Kidney (tissue), 14 donors: ENCODE data around the gene TXN2. TPM values are rescaled to one million over a fixed set of nuclear protein-coding genes. Genes with fewer than 3 reads are reported as not detected.
"Not testable (repeated sequence)": the region's sequence is repeated elsewhere in the genome, so short reads cannot be mapped to it uniquely, and the experiment has no call there.

Experiments
- DNase-seq, 5 donors: peaks; one replicate each; pipeline ENCODE4 v3.0.0-alpha.2; 2013 to 2020
- FAIRE-seq: peaks from 2 replicates; lab custom pipeline; 2012; peaks lifted over from hg19 to GRCh38; lab: Jason Lieb, UNC
- H3K27ac ChIP-seq, 2 donors: one replicate each; pipeline ENCODE4 v1.7.0; 2013; ENCODE audit warnings: low read depth in 2 of 2, low read length in 2 of 2, inconsistent platforms in 1 of 2
- H3K27me3 ChIP-seq: one replicate; pipeline ENCODE4 v1.7.1; 2013; ENCODE audit warnings: low read length, inconsistent platforms; ENCODE audit not compliant: control insufficient read depth, insufficient read depth
- H3K36me3 ChIP-seq, 3 donors: one replicate each; pipeline versions ENCODE4 v1.7.0 to v1.7.1; 2013; ENCODE audit warnings: low read length in 3 of 3, control low read depth in 1 of 3, inconsistent platforms in 1 of 3; ENCODE audit not compliant: insufficient read depth in 3 of 3, control insufficient read depth in 2 of 3
- H3K4me1 ChIP-seq, 3 donors: one replicate each; pipeline versions ENCODE4 v1.7.0 to v1.7.1; 2013; ENCODE audit warnings: low read length in 3 of 3, inconsistent platforms in 1 of 3, low read depth in 1 of 3; ENCODE audit not compliant: control insufficient read depth in 2 of 3, insufficient read depth in 2 of 3
- H3K4me3 ChIP-seq, 3 donors: one replicate each; pipeline versions ENCODE4 v1.7.0 to v1.8.1; 2013; ENCODE audit warnings: low read length in 3 of 3, control low read depth in 1 of 3, inconsistent platforms in 1 of 3
- H3K9ac ChIP-seq, 3 donors: one replicate each; pipeline versions ENCODE4 v1.7.0 to v1.7.1; 2013; ENCODE audit warnings: low read length in 3 of 3, control low read depth in 1 of 3, inconsistent platforms in 1 of 3
- H3K9me3 ChIP-seq, 3 donors: one replicate each; pipeline versions ENCODE4 v1.7.0 to v1.7.1; 2013; ENCODE audit warnings: low read length in 3 of 3, control low read depth in 1 of 3, inconsistent platforms in 1 of 3; ENCODE audit not compliant: control insufficient read depth in 2 of 3, insufficient read depth in 1 of 3
- intact Hi-C: fragments of 100-400 bp; cut with DNase I; formaldehyde crosslinking; loops from one replicate; pipeline ENCODE4 v1.11.1; 2022
- polyA plus RNA-seq: library from polyadenylated mRNA; stranded (reverse); fragments of 350-450 nt; fragmentation: Illumina TruSeq; extraction: RNeasy Lipid Tissue Mini Kit (QIAGEN cat#74804); gene quantifications from one replicate; pipeline ENCODE4 v1.2.3, GENCODE V29; 2014; ENCODE audit warnings: low read depth, low replicate concordance; ENCODE audit not compliant: insufficient read depth
- total RNA-seq: library from RNA; stranded (reverse); fragmentation: NEBNext Ultra II Directional; extraction: Animal tissue kit (Norgen Biotek cat#: 25700); gene quantifications from one replicate; pipeline ENCODE4 v1.2.1, GENCODE V29; 2021
- TF ChIP-seq, protein P1 (sequence below): IDR thresholded peaks from 3 replicates; pipeline ENCODE4 v1.5.1; 2012; ENCODE audit warnings: mild to moderate bottlenecking, moderate library complexity, borderline replicate concordance; ENCODE audit not compliant: insufficient read depth; ENCODE audit errors: extremely low read depth
- donor health status: control.
- donor health status: control.
- donor health status: control.
- donor health status: control.
- donor health status: control.
- donor health status: DM: yes; HTN: yes; CAD: no.
- donor health status: Normal renal cell carcinoma (clear cell type).

TXN2 gene
- total and polyA plus RNA-seq, 2 donors from 2014 or later, result 72.8 to 194 TPM

DNA sequence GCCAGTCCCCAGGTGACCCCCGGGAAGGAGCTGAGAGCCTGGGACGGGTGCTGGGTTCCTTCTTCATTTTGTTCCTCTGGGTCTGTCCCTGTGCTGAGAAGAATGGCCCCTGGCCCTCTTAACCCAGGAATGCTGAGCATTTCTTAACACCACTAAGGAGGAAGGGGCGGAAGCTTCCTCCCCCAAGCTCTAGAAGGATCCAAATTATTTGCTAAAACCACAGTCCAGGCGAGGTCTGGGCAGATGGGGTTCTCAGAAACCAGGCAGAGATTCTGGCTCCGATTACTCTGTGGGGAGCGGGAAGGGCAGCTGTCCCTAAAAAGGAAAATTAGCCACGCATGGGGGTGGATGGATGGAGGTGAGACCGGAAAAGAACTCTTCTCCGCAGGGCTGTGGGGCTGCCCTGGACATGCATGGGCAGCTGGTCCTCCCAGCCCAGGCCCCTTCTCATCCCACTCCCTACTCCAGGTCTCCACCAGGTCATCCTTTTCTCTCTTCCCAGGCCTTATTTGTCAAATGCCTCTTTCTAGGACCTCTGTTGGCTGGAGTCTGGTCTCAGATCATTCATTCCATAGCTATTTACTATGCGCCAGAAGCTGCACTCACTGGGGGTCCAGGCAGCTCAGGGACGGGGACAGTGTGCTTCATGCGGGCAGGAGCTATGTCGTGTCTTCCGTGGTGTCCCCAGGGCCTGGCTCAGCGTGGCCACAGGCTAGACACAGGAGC, 48.7 kb downstream of the TXN2 start:
- no peak for FAIRE-seq
- Histone ChIP-seq H3K36me3 (no peaks in the 10 kb centered on the region), H3K4me1 (peaks cover 0 to 13% (median 4%) of the 10 kb centered on the region in 3 donors)

DNA sequence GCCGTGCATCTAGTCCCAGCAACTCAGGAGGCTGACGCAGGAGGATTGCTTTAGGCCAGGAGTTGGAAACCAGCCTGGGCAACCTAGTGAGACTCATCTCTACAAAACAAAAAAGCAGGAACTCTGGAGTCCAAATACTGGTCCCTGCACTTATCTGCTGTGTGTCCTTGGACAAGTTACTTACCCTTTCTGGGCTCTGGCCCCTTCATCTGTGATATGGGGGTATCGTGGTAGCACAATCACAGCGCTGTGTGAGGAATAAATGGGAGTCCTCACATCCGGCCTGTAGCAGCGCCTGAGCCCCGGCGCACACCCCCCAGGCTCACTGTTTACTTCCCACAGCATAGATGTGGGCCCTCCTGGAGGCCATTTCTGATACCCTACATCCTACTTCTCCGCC, 49.5 kb downstream of the TXN2 start:
- intact Hi-C loops, result no loop called here
- Histone ChIP-seq H3K4me1 (peaks cover 0 to 13% (median 4%) of the 10 kb centered on the region in 3 donors), H3K27ac (peak overlapping the region in 1 of 2 donors; percentile 48), H3K4me3 (no peak overlapping the region), H3K36me3 (no peaks in the 10 kb centered on the region), H3K27me3 (no peaks in the 10 kb centered on the region), H3K9me3 (no peaks in the 10 kb centered on the region), H3K9ac (no peak overlapping the region)
- DNase-seq (no peak), FAIRE-seq (no peak)
- TF ChIP-seq, protein P1, sequence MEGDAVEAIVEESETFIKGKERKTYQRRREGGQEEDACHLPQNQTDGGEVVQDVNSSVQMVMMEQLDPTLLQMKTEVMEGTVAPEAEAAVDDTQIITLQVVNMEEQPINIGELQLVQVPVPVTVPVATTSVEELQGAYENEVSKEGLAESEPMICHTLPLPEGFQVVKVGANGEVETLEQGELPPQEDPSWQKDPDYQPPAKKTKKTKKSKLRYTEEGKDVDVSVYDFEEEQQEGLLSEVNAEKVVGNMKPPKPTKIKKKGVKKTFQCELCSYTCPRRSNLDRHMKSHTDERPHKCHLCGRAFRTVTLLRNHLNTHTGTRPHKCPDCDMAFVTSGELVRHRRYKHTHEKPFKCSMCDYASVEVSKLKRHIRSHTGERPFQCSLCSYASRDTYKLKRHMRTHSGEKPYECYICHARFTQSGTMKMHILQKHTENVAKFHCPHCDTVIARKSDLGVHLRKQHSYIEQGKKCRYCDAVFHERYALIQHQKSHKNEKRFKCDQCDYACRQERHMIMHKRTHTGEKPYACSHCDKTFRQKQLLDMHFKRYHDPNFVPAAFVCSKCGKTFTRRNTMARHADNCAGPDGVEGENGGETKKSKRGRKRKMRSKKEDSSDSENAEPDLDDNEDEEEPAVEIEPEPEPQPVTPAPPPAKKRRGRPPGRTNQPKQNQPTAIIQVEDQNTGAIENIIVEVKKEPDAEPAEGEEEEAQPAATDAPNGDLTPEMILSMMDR, result no peak

More for the DNA sequence above, 48.7 kb downstream of the TXN2 start:
- no peaks in the 10 kb centered on the region for H3K9me3 ChIP-seq
- DNase-seq, result peak in 1 of 5 donors; percentile 63
- TF ChIP-seq, protein P1, result no peak
- H3K4me3 ChIP-seq, result no peak overlapping the region
- no peaks in the 10 kb centered on the region for H3K27me3 ChIP-seq
- intact Hi-C loops, result no loop called here
- H3K9ac ChIP-seq, result no peak overlapping the region
- peak overlapping the region in 1 of 2 donors; percentile 48 for H3K27ac ChIP-seq

DNA sequence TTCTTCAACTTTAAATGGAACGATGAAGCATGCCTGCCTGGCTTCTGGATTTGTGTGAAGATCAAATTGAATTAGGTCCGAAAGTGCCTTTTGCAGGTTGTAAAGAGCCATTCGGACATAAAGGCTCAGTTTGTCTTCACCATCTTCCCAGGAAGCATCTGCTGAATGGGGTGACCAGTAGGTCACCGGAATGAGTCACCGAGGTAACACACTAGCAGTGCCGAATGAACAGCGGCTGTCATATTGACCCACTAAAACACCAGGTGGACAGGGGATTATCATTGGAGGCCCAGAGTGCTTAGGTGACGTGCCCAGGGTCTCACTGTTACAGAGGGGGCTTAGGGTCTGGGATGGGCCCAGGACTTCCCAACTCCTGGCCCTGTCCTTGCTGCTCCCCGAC, 50.6 kb downstream of the TXN2 start:
- Histone ChIP-seq H3K9me3 (no peaks in the 10 kb centered on the region), H3K36me3 (no peaks in the 10 kb centered on the region), H3K27ac (no peak overlapping the region), H3K9ac (no peak overlapping the region), H3K4me3 (no peak overlapping the region), H3K4me1 (peaks cover 0 to 11% (median 4%) of the 10 kb centered on the region in 3 donors), H3K27me3 (no peaks in the 10 kb centered on the region)
- no peak for DNase-seq
- TF ChIP-seq, protein P1, result no peak
- intact Hi-C loops, result no loop called here
- FAIRE-seq, result no peak

DNA sequence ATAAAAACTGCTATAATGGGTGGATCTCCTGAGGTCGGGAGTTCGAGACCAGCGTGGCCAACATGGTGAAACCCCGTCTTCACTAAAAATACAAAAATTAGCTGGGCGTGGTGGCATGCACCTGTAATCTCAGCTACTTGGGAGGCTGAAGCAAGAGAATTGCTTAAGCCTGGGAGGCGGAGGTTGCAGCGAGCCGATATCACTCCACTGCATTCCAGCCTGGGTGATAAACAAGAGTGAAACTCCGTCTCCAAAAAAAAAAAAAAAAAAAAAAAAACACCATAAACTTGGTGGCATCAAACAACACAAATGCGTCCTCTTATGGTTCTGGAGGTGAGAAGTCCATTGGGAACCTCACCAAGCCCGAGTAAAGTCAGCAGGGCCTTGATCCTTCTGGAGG, 53.5 kb downstream of the TXN2 start:
- intact Hi-C loops, FAIRE-seq, H3K27ac ChIP-seq, H3K9me3 ChIP-seq, H3K9ac ChIP-seq, H3K36me3 ChIP-seq, H3K27me3 ChIP-seq, H3K4me3 ChIP-seq, DNase-seq, H3K4me1 ChIP-seq: not testable (repeated sequence)
